ENCODE measurements around the gene KIF4B.
"Not testable (repeated sequence)": the region's sequence is repeated elsewhere in the genome, so short reads cannot be mapped to it uniquely, and the experiment has no call there.

KIF4B gene, protein sequence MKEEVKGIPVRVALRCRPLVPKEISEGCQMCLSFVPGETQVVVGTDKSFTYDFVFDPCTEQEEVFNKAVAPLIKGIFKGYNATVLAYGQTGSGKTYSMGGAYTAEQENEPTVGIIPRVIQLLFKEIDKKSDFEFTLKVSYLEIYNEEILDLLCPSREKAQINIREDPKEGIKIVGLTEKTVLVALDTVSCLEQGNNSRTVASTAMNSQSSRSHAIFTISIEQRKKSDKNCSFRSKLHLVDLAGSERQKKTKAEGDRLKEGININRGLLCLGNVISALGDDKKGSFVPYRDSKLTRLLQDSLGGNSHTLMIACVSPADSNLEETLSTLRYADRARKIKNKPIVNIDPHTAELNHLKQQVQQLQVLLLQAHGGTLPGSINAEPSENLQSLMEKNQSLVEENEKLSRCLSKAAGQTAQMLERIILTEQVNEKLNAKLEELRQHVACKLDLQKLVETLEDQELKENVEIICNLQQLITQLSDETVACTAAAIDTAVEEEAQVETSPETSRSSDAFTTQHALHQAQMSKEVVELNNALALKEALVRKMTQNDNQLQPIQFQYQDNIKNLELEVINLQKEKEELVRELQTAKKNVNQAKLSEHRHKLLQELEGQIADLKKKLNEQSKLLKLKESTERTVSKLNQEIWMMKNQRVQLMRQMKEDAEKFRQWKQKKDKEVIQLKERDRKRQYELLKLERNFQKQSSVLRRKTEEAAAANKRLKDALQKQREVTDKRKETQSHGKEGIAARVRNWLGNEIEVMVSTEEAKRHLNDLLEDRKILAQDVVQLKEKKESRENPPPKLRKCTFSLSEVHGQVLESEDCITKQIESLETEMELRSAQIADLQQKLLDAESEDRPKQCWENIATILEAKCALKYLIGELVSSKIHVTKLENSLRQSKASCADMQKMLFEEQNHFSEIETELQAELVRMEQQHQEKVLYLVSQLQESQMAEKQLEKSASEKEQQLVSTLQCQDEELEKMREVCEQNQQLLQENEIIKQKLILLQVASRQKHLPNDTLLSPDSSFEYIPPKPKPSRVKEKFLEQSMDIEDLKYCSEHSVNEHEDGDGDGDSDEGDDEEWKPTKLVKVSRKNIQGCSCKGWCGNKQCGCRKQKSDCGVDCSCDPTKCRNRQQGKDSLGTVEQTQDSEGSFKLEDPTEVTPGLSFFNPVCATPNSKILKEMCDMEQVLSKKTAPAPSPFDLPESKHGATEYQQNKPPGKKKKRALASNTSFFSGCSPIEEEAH

DNA sequence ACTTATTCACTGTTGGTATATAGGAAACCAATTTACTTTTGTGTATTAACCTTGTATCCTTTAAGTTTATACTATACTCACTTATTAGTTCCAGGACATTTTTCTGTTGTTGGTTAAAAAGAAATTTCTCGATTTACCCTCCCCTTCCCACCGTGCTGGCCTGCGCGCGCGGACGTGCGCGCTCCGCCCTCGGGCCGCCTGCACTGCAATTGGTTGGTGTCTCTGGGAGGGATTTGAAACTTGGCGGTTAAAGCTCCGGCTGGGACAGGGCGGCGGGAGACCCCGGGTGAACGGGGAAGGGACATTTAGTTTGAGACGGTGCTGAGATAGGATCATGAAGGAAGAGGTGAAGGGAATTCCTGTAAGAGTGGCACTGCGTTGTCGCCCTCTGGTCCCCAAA lies at the start of gene KIF4B:
Gene KIF4B (plus strand): TSS at position 230 of the 400 bp plus-strand sequence. CDS start 105 bp downstream, at position 335.
- no peak for DNase-seq

GRCh38 chr5:154966081-154966841 lies 47.3 kb upstream of the KIF4B start:
- no peak for DNase-seq

DNA sequence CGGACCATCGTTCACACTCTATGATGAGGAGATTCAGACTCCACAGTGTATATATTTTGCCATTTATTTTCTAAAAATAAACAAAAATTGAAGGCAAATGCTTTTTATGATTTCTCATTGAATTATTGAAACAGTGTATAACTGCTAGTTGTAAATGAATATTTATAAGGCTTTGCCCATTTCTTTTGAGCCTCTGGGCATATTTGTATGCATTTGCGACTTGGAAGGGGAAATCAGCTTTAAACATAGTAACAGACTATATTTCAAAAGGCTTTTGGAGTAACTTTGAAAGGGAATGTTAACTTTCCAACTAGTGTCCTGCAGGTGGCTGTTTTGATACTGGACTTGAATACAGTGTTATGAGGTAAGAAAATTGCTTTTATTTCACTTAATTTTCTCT lies 46.7 kb upstream of the KIF4B start:
- DNase-seq = no peak

DNA sequence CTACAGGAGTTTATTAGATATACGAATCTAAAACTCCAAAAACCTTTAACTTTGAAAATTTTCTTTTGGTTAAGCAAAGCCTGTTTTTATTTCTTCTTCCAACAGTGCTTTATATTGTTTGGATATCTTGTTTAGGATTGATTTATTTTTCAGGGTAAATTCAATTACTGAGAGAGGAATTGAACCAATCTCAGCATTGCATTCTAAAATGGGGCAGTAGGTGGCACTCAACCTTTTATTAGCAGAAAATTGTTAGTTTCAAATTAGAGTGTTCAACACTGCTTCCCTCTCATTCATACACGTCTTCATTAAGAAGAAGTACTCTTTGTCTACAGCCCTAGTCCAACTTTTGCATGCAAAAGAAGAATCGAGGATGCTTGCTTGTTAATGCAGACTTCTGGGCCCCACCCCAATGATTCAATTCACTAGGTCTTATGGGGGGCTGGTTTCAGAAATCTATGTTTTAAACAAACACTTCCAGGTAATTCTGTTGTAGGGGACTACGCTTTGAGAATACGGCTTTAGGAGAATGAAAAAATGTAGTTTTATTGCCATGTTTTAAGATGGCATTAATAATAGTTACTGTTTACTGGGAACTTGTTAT lies 46.0 kb upstream of the KIF4B start:
- no peak for DNase-seq

GRCh38 chr5:154968953-154969352 lies 44.6 kb upstream of the KIF4B start:
- DNase-seq = no peak

- DNase-seq = no peak
These were observed 42.8 kb upstream of the KIF4B start for GRCh38 chr5:154970759-154971158.

- DNase-seq = no peak
These were observed 42.1 kb upstream of the KIF4B start for GRCh38 chr5:154971501-154971900.

- no peak for DNase-seq
These were observed 41.0 kb upstream of the KIF4B start for GRCh38 chr5:154972476-154973080.

DNA sequence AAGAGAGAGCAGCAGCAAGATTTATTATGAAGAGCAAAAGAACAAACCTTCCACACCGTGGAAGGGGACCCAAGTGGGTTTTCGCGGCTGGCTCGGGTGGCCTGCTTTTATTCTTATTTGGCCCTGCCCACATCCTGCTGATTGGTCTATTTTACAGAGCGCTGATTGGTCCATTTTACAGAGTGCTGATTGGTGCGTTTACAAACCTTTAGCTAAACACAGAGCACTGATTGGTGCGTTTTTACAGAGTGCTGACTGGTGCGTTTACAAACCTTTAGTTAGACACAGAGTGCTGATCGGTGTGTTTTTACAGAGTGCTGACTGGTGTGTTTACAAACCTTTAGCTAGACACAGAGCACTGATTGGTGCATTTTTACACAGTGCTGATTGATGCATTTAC lies 37.5 kb upstream of the KIF4B start:
- DNase-seq = not testable (repeated sequence)

- no peak for DNase-seq
These were observed 36.1 kb upstream of the KIF4B start for GRCh38 chr5:154977409-154977808.

DNA sequence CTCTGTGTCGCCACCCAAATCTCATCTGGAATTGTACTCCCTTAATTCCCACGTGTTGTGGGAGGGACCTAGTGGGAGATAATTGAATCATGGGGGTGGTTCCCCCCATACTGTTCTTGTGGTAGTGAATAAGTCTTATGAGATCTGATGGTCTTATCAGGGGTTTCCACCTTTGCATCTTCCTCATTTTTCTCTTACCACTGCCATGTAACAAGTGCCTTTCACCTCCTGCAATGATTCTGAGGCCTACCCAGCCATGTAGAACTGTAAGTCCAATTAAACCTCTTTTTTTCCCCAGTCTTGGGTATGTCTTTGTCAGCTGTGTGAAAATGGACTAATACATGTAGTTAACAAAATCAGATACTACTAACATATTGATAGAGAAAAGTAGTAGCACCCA lies 35.3 kb upstream of the KIF4B start:
- not testable (repeated sequence) for DNase-seq

- no peak for DNase-seq
These were observed 28.5 kb upstream of the KIF4B start for GRCh38 chr5:154984946-154985516.

GRCh38 chr5:154986151-154986550 lies 27.4 kb upstream of the KIF4B start:
- no peak for DNase-seq

GRCh38 chr5:154989626-154990025 lies 23.9 kb upstream of the KIF4B start:
- DNase-seq = no peak

DNA sequence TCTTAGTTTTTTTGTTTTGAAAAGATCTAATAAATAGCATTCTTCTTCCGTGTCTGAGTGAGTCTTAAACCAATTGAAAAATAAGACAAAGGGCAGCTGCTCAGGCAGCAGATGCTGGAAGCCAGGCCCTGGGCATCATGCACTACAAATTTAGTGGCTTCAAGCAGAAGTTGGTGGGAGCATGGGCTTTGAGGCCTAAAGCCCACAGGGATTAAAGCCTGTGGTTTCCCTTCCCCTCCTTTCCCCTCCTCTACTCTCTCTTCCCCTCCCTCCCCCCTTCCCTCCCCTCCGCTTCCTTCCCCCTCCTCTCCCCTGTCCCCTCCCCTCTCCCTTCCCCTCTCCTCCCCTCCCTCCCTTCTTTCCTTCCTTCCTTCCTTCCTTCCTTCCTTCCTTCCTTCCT lies 20.1 kb upstream of the KIF4B start:
- DNase-seq = no peak

- no peak for DNase-seq
These were observed 17.9 kb upstream of the KIF4B start for GRCh38 chr5:154995679-154996078.

- no peak for DNase-seq
These were observed 15.8 kb upstream of the KIF4B start for GRCh38 chr5:154997746-154998145.

- no peak for DNase-seq
These were observed 13.7 kb upstream of the KIF4B start for GRCh38 chr5:154999865-155000264.

DNA sequence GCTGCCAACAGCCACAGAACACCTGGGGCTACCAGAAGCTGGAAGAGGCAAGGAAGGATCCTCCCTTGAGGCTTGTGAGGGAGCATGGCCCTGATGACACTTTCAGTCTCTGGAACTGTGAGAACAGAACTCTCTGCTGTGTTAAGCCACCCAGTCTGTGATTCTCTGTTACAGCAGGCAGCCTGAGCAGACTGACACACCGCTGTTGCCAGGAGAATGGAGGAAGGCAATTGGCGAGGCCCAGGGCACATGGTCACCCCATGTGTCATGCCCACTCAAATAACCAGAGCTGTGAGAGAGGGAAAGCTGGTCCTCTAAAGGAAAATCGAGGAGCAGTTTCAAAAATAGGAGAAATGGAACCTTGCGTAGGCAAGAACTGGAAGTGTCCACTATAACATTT lies 12.0 kb upstream of the KIF4B start:
- DNase-seq = no peak

DNA sequence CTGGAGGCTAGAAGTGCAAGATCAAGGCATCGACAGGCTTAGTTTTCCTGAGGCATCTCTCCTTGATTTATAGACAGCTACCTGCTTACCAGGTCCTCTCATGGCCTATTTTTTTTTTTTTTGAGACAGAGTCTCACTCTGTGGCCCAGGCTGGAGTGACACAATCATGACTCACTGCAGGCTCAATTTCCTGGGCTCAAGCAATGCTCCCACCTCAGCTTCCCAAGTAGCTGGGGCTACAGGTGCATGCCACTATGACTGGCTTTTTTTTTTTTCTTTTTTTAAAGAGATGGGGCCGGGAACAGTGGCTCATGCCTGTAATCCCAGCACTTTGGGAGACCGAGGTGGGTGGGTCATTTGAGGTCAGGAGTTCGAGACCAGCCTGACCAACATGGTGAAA lies 10.8 kb upstream of the KIF4B start:
- DNase-seq = not testable (repeated sequence)

- DNase-seq = no peak
These were observed 9.3 kb upstream of the KIF4B start for GRCh38 chr5:155004138-155004744.

All from activated CD8-positive, alpha-beta memory T cell treated with anti-CD3 and anti-CD28 coated beads, Interleukin-2, amount 50 U/mL, for 4 hours (primary cell).